HT1080 (cell line): ENCODE measurements around the gene LASP1. TPM values are rescaled to one million over a fixed set of nuclear protein-coding genes. Genes with fewer than 3 reads are reported as not detected.
"Not testable (repeated sequence)": the region's sequence is repeated elsewhere in the genome, so short reads cannot be mapped to it uniquely, and the experiment has no call there.

Experiments used
- DNase-seq: peaks from one replicate; pipeline ENCODE4 v3.0.0-alpha.2; 2015; ENCODE audit warnings: low read depth
- total RNA-seq: library from RNA; depleted of rRNA; stranded (reverse); fragments of >200 nt; shearing (Covaris generic); gene quantifications from 2 replicates; pipeline ENCODE4 v1.2.3, GENCODE V29; 2014

Gene LASP1
- total RNA-seq, 1 experiment from 2014 or later, result 207 TPM

DNA sequence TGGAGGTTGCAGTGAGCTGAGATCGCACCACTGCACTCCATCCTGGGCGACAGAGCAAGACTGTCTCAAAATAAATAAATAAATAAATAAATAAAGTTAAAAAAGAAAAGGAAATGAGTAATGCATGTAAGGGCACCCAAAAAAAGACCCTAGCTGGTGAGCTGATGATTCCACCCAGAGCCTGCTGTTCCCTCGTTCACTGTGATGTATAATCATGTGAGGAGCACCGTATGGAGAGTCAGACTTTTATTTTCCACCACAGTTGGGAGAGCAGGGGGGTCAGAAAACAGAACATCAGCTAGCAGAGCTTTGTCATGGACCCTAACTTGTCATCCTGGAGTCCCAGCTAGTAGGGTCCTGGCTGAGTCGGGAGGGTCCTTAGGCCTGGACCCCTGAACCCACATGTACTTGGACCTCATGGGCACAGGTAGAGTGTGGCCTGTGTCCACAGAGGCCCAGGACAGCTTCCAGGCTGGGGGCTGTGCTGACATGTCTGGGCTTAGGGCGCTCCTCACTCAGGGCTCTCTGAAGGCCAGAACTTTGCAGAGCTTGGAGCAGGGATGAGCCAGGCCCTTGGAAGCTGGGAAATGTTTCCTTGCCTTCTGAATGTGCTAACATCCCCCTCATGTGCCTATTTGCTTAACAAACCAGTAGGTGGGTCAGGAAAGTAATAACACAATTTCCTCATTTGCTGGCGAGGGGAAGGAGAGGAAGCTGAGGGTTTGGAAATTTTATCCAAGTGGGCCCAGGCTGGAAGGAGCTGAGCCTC is 36.8 kb downstream of the LASP1 start:
- no peak for DNase-seq

DNA sequence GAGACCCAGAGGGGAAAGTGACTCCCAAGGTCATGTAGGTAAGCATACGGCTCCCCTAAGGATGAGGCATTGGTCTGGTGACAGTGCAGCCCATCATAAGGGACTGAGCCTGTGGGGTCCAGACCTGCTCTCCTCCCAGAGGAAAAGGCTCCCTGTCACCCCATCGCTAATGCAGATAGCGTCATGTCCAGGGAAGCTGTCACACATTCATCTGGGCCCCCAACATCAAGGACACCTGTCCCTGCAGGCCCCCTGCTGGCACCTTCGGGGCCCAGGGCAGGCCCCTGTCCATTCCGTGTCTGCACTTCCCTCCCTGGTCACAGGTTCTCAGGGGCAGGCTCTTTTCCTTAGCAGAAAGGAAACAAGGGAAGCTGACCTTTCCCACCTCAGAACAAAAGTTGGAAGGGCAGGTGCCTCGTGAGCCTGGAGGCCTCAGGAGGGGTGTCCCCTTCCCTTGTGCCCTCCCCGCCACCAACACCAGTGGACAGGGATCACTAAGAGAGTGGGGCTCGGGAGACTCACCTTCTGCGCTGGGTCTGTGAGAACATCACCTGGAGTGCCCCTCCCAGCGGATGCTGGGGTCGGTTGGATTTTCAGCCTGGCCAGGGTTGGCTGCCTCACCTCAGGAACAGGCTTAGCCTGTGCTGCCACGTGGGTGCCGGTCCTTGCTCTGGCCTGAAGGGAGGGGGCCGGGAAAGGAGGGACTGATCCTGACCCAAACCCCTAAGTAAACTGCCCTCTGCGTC is 38.2 kb downstream of the LASP1 start:
- no peak for DNase-seq

- DNase-seq, result no peak
These were observed 38.9 kb downstream of the LASP1 start for GRCh38 chr17:38908676-38909181.

GRCh38 chr17:38910325-38910724 is 40.5 kb downstream of the LASP1 start:
- no peak for DNase-seq

DNA sequence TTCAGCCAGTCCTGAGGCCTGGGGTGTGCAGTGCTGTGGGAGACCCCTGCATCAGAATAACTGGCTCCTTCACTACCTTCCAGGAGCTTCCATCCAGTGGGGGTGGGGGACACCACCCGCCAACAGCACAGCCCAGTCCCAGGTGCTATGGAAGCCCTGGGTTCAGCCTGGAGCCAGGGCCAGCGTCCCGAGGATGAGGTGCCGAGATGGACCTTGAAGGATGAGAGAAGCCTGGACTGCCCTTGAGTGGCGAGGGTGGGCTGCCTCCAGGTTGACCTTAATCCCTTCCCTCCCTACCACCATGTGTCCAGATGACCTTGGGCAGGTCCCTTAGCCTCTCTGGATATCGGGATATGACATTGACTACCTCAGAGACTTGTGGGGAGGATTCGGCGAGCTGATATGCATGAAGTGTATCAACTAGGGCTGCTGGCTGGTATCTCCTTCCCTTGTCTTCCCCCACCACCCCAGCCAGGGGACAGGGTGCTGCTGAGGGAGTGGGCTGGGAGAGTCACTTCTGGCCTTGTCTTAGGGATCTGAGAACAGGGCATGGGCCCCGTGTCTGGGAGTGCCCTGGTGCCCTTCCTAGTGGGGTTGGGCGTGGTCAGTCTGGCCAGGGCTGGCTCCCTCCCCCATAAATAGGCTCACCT is 41.3 kb downstream of the LASP1 start:
- no peak for DNase-seq

GRCh38 chr17:38911731-38912081 is 41.8 kb downstream of the LASP1 start:
- DNase-seq, result not testable (repeated sequence)

DNA sequence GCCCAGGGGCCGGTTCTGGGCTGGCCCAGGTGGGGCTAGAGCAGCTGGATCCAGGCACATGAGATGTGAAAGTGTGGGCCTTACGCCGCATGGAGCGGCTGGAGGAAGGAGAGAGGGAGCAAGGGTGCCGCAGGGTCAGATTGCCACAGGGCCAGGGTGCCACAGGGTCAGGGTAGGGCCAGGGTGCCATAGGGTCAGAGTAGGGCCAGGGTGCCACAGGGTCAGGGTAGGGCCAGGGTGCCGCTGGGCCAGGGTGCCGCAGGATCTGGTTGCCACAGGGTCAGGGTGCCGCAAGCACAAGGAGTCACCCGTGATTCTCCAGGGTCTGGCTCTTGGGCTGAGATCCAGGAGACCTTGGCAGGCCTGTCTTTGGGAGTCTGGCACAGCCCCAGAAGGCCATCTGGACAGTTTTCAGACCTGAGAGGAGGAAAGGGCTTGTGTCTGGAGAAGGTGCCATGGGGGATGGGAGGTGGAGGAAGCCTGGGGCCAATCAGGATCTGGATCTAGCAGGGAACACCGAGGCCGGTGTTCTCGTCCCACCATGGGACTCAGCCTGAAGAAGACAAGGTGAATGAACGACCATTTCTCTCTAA is 42.5 kb downstream of the LASP1 start:
- no peak for DNase-seq

DNA sequence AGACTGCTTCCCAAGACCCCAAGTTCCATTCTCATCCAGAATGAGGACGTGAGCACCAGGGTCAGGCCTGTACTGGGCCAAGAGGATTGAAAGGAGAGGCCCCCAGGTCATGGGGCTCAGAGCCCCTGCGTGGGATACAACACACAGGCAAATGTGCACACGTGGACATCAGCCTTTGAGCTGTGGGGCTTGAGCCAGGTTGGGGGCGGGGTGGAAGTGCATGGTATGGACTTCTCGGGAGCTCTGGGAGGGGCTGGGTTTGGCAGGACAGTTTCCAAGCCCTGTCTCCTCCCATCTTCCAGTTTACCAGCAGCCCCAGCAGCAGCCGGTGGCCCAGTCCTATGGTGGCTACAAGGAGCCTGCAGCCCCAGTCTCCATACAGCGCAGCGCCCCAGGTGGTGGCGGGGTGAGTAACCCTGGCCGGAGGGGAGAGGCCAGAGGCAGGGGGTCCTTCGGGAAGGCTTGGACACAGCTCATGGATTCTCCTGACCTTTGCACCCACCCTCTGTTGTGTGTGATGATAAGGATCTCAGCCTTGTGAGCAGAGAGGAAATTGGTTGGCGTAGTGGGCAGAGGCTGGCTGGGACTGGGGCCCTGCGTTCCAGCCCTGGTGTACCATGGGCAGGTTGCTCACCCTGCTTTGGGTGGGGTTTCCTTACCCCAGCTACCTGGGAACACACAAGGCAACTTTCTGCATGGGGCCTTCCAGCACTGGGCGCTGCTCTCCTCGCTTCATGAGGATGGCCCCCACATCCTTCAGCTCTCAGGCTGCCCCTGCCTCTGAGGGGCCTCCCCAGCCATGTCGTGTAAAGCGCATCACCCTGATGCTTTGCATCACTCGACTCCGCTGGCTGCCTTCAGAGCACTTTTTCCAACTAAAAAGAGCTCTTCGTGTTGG is 45.1 kb downstream of the LASP1 start:
- DNase-seq, result no peak

- DNase-seq, result no peak
These were observed 45.8 kb downstream of the LASP1 start for GRCh38 chr17:38915639-38915995.

GRCh38 chr17:38916771-38917170 is 46.9 kb downstream of the LASP1 start:
- DNase-seq, result no peak

GRCh38 chr17:38917259-38917658 is 47.4 kb downstream of the LASP1 start:
- DNase-seq, result no peak

- no peak for DNase-seq
These were observed 48.5 kb downstream of the LASP1 start for GRCh38 chr17:38918129-38918913.

DNA sequence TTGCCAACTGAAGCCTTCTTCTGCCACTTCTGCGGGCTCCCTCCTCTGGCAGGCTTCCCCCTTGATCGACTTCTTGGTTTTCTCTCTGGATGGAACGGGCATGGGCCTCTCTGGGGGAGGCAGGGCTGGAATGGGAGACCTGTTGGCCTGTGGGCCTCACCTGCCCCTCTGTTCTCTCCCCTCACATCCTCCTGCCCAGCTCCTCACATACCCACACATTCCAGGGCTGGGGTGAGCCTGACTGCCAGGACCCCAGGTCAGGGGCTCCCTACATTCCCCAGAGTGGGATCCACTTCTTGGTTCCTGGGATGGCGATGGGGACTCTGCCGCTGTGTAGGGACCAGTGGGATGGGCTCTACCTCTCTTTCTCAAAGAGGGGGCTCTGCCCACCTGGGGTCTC is 49.1 kb downstream of the LASP1 start:
- DNase-seq, result no peak

DNA sequence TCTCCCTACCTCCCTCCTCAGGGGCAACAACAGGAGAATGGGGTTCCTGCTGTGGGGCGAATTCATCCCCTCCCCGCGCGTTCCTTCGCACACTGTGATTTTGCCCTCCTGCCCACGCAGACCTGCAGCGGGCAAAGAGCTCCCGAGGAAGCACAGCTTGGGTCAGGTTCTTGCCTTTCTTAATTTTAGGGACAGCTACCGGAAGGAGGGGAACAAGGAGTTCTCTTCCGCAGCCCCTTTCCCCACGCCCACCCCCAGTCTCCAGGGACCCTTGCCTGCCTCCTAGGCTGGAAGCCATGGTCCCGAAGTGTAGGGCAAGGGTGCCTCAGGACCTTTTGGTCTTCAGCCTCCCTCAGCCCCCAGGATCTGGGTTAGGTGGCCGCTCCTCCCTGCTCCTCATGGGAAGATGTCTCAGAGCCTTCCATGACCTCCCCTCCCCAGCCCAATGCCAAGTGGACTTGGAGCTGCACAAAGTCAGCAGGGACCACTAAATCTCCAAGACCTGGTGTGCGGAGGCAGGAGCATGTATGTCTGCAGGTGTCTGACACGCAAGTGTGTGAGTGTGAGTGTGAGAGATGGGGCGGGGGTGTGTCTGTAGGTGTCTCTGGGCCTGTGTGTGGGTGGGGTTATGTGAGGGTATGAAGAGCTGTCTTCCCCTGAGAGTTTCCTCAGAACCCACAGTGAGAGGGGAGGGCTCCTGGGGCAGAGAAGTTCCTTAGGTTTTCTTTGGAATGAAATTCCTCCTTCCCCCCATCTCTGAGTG is 49.6 kb downstream of the LASP1 start:
- no peak for DNase-seq

GRCh38 chr17:38920374-38921291 is 50.8 kb downstream of the LASP1 start:
- DNase-seq, result no peak

GRCh38 chr17:38921756-38922411 is 52.0 kb downstream of the LASP1 start:
- no peak for DNase-seq

- no peak for DNase-seq
These were observed 52.9 kb downstream of the LASP1 start for GRCh38 chr17:38922538-38923297.
